Activated naive CD8-positive, alpha-beta T cell treated with anti-CD3 and anti-CD28 coated beads, Interleukin-2, amount 50 U/mL, for 24 hours (primary cell): ENCODE measurements around the gene MBP.

Experiments
- ATAC-seq: fragments of 150-1000 bp; cut with Tn5 transposase; one replicate; pipeline ENCODE4 v1.10.0; 2021
- DNase-seq: peaks from one replicate; pipeline ENCODE4 v3.0.0; 2021
- H3K27ac Mint-ChIP-seq: one replicate; pipeline ENCODE4 v1.8.0; 2021; ENCODE audit warnings: mild to moderate bottlenecking, mixed read lengths
- H3K27me3 Mint-ChIP-seq: one replicate; pipeline ENCODE4 v1.8.0; 2021; ENCODE audit warnings: mixed read lengths
- H3K36me3 Mint-ChIP-seq: one replicate; pipeline ENCODE4 v1.8.0; 2021; ENCODE audit warnings: low read depth, mixed read lengths
- H3K4me1 Mint-ChIP-seq: one replicate; pipeline ENCODE4 v1.8.0; 2021; ENCODE audit warnings: mixed read lengths
- H3K4me3 Mint-ChIP-seq: one replicate; pipeline ENCODE4 v1.8.0; 2021; ENCODE audit warnings: mild to moderate bottlenecking, moderate library complexity, mixed read lengths
- H3K9me3 Mint-ChIP-seq: one replicate; pipeline ENCODE4 v1.8.0; 2021; ENCODE audit warnings: mixed read lengths

MBP gene

DNA sequence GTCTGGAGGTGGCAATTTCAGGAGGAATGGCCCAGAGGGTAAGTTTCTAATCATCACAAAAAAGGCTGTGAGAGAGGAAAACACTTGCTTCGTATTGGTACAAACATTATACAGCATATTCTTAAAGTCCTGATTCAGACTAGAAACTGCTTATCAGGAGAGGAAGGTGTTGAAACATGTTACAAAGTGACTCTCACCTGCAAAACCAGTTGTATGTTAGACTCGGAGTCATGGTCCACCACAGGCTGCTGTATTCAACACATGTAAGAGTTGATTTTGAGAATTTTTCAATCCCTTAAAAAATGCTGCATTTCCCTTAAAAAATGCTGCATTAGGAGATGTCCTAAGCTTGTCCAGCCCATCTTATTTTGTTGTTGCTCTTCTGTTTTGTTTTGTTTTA lies 61.5 kb downstream of the MBP start:
- Mint-ChIP-seq H3K4me3 (no peak overlapping the region), H3K27ac (peak overlapping the region; percentile 33), H3K27me3 (no peaks in the 10 kb centered on the region), H3K36me3 (peaks cover 13% of the 10 kb centered on the region), H3K9me3 (no peaks in the 10 kb centered on the region), H3K4me1 (peaks cover 85% of the 10 kb centered on the region)
- DNase-seq (no peak), ATAC-seq (no peak)

GRCh38 chr18:77070627-77071026 lies 62.0 kb downstream of the MBP start:
- Mint-ChIP-seq H3K27me3 (no peaks in the 10 kb centered on the region), H3K4me1 (peaks cover 89% of the 10 kb centered on the region), H3K9me3 (no peaks in the 10 kb centered on the region), H3K36me3 (peaks cover 17% of the 10 kb centered on the region), H3K4me3 (no peak overlapping the region), H3K27ac (peak overlapping the region; percentile 93)
- no peak for DNase-seq
- no peak for ATAC-seq

DNA sequence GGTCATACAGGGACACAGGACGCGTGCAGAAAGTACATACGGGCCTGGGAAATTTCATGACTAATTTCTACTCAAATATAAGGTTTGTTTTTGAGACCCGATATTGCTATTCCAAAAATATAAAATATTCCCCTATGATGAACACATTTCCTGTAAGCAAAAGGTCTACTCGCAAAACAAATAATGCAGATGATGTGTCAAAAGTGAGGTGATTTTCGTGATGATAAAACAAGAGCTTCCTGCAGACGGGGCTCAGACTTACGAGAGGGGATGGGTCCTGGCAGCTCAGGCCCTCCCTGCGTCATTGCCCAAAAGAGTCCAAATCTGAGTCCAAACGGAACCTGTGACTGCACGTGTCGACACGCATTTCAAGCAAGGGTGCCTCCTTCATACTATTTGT lies 62.7 kb downstream of the MBP start:
- H3K36me3 Mint-ChIP-seq: peaks cover 23% of the 10 kb centered on the region
- H3K4me3 Mint-ChIP-seq: no peak overlapping the region
- no peaks in the 10 kb centered on the region for H3K27me3 Mint-ChIP-seq
- peak overlapping the region; percentile 93 for H3K27ac Mint-ChIP-seq
- ATAC-seq (no peak), DNase-seq (no peak)
- H3K9me3 Mint-ChIP-seq: no peaks in the 10 kb centered on the region
- H3K4me1 Mint-ChIP-seq: peaks cover 96% of the 10 kb centered on the region

DNA sequence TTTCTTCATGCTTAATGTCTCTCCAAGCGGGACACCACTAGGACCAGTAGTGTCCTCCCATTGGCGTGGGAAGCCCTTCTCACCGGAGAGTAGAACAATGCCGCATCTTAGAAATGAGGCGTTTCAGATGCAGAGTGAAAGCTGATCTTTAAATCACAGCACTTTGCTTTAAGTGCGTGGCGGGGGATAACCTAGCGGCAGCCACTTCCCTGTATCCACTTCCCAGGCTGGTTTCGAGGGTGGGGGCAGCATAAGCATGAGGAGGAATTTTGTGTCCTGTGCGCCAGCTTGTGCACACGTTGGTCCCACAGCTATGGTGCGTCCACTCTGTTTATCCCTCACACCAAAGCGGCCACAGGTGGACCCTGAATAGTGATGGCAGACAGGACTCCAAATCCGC lies 63.1 kb downstream of the MBP start:
- ATAC-seq (no peak), DNase-seq (no peak)
- Mint-ChIP-seq H3K27me3 (no peaks in the 10 kb centered on the region), H3K27ac (peak overlapping the region; percentile 93), H3K4me3 (no peak overlapping the region), H3K4me1 (peaks cover 99% of the 10 kb centered on the region), H3K9me3 (no peaks in the 10 kb centered on the region), H3K36me3 (peaks cover 27% of the 10 kb centered on the region)

DNA sequence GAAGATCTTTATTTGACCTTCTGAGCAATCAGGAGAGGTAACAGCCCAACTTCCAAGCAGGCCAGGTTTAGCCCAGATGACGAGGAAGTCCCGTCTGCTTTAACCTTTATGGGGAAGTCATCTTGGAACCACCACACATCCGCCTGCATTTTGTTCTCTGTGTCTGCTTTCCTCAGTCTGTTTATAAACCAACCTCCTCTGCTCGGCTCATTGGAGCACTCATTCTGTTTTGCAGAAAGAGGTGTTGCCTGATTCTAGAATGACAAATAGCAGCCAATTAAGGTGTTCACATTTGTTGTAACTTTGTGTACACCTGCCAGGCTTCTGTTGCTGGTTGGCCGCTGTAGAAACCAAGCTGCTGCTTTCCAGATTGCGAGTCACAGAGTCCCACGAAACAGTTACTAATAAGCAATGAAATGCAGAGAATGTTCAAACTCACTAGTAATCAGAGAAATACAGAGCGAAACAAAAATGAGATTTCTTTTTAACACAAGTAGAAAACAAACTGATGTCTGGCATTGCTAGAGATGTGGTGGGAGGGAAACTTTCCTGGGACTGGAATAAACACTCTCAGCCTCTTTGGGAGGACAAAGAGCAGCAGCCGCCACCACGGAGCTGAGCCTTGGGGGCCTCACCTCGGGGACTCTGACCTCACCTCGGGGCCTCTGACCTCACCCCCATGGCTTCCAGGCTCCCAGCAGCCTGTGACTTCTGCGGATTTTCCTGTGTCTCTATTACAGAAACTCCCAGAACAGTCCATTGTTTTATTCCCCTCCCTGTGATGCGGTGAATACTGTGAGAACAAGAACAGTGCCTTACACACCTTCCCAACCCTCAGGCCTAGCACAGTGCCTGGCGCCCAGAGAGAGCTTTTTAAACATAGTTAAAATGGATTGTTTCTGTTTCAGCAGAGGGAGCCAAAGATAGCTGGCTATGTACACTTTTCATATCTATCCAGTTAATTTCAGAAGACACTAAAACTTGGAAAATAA lies 64.0 kb downstream of the MBP start:
- Mint-ChIP-seq H3K4me1 (peaks cover 99% of the 10 kb centered on the region), H3K36me3 (peaks cover 36% of the 10 kb centered on the region), H3K27me3 (no peaks in the 10 kb centered on the region), H3K4me3 (peak overlapping the region; percentile 49), H3K27ac (peak overlapping the region; percentile 93), H3K9me3 (no peaks in the 10 kb centered on the region)
- DNase-seq (no peak), ATAC-seq (peak; percentile 21)

DNA sequence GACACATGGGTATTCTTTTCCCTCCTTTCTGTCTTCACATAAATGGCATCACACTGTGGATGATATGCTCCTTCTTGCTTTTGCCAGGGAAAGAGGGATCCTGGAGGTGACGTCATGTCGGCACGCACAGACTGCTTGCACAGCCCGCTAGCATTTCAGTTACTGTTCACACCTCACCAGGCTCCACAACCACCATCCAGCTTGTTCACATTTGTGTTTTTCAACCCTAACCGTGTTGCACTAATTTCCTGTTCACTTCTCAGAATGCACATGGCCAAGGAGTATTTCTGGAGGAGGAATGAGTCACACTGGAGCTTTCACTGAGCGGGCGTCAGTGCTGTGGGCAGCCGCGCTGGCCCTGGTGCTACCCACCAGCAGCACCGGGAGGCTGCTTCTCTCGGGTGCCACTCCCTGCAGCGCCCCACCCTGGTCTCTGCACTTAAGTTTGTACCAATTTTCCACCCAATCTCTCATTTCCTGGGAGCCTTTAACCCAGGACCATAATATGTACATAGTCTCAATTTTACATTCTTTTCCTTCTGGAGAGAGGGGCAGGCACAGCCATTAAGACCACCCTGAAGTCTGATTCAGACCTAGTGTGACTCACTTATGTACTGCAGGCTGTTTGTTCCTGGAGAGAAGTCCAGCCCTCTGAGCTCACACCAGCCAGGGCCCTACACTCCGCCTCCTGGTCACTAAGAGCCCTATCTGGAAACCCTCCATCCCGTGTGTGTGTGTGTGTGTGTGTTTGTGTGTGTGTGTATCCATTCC lies 65.1 kb downstream of the MBP start:
- Mint-ChIP-seq H3K4me3 (peak overlapping the region; percentile 49), H3K27me3 (no peaks in the 10 kb centered on the region), H3K9me3 (peaks cover 4% of the 10 kb centered on the region), H3K27ac (peak overlapping the region; percentile 93), H3K36me3 (peaks cover 47% of the 10 kb centered on the region), H3K4me1 (peaks cover 100% of the 10 kb centered on the region)
- peak; percentile 75 for DNase-seq
- peak; percentile 67 for ATAC-seq

- H3K4me1 Mint-ChIP-seq: peaks cover 100% of the 10 kb centered on the region
- no peaks in the 10 kb centered on the region for H3K27me3 Mint-ChIP-seq
- DNase-seq: no peak
- H3K9me3 Mint-ChIP-seq: peaks cover 4% of the 10 kb centered on the region
- peak overlapping the region; percentile 49 for H3K4me3 Mint-ChIP-seq
- peaks cover 53% of the 10 kb centered on the region for H3K36me3 Mint-ChIP-seq
- ATAC-seq: no peak
- H3K27ac Mint-ChIP-seq: peak overlapping the region; percentile 93
These were observed 65.9 kb downstream of the MBP start for GRCh38 chr18:77066689-77067088.

GRCh38 chr18:77066101-77066500 lies 66.5 kb downstream of the MBP start:
- peak overlapping the region; percentile 93 for H3K27ac Mint-ChIP-seq
- H3K4me1 Mint-ChIP-seq: peaks cover 100% of the 10 kb centered on the region
- H3K4me3 Mint-ChIP-seq: peak overlapping the region; percentile 48
- DNase-seq (no peak), ATAC-seq (no peak)
- peaks cover 58% of the 10 kb centered on the region for H3K36me3 Mint-ChIP-seq
- peaks cover 4% of the 10 kb centered on the region for H3K9me3 Mint-ChIP-seq
- no peaks in the 10 kb centered on the region for H3K27me3 Mint-ChIP-seq

GRCh38 chr18:77065221-77065981 lies 67.2 kb downstream of the MBP start:
- H3K4me3 Mint-ChIP-seq: peak overlapping the region; percentile 48
- H3K4me1 Mint-ChIP-seq: peaks cover 100% of the 10 kb centered on the region
- H3K27me3 Mint-ChIP-seq: no peaks in the 10 kb centered on the region
- H3K9me3 Mint-ChIP-seq: peaks cover 4% of the 10 kb centered on the region
- peak; percentile 27 for ATAC-seq
- peaks cover 56% of the 10 kb centered on the region for H3K36me3 Mint-ChIP-seq
- peak overlapping the region; percentile 93 for H3K27ac Mint-ChIP-seq
- DNase-seq: peak; percentile 63

GRCh38 chr18:77063260-77063659 lies 69.3 kb downstream of the MBP start:
- Mint-ChIP-seq H3K4me1 (peaks cover 93% of the 10 kb centered on the region), H3K4me3 (peak overlapping the region; percentile 29), H3K9me3 (peaks cover 4% of the 10 kb centered on the region), H3K27me3 (no peaks in the 10 kb centered on the region), H3K36me3 (peaks cover 59% of the 10 kb centered on the region), H3K27ac (peak overlapping the region; percentile 93)
- ATAC-seq (peak; percentile 51), DNase-seq (peak; percentile 81)

DNA sequence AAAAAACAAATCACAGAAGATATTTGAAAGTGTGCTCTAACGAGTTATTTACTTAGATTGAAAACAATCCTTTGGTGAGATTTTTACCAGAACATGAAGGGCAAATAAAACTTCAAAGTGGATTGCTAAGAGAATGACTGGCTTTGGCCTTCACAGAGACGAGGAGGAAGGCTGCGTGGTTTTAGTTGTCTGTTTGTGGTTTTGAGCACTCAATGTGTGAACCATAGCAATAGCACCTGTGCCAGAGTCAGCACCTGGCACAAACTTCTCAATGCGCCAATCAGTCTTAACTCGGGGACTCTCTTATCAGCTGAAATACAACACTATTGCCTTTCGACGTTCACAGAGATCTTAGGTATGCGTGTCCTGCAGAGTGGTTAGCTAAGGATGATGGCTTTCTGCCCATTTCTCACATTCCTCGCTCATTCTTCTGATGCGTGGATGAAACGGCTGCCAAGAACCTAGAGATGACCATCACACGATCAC lies 70.0 kb downstream of the MBP start:
- Mint-ChIP-seq H3K9me3 (peaks cover 4% of the 10 kb centered on the region), H3K36me3 (peaks cover 59% of the 10 kb centered on the region), H3K27me3 (no peaks in the 10 kb centered on the region), H3K27ac (peak overlapping the region; percentile 93), H3K4me3 (peak overlapping the region; percentile 29), H3K4me1 (peaks cover 86% of the 10 kb centered on the region)
- ATAC-seq: peak; percentile 58
- DNase-seq: peak; percentile 48

GRCh38 chr18:77061946-77062517 lies 70.6 kb downstream of the MBP start:
- ATAC-seq (peak; percentile 0), DNase-seq (no peak)
- Mint-ChIP-seq H3K4me1 (peaks cover 86% of the 10 kb centered on the region), H3K9me3 (peaks cover 4% of the 10 kb centered on the region), H3K27me3 (no peaks in the 10 kb centered on the region), H3K27ac (peak overlapping the region; percentile 93), H3K36me3 (peaks cover 59% of the 10 kb centered on the region), H3K4me3 (peak overlapping the region; percentile 29)

DNA sequence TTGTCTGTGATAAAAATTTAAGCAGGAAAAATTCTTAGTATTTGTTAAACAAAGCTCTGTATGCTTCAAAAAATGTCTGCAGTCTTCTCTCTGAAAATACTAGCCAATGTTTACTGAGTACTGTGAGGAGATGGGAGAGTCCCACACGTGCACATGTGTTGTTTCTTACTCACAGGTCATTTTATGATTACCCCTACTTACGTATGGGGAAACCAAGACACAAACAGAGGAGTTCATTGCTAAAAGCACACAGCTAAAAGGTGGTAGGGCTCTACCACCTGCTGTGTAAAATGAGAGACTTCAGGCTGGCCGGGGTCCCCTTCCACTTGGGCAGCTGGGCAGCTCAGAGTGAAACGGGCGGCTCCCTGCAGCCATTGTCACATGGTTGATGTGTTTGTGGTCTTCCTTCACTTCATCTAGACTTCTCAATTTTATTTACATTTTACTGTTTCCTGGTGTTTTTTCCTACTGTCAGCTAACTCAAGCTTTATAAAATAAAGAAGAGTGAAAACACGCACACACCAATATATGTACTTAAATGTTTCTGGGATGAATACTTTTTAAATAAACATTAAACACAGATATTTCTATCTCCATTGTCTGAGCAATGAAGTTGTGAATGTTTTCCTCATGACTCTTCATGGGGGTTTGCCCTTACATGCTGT lies 71.2 kb downstream of the MBP start:
- H3K27ac Mint-ChIP-seq: peak overlapping the region; percentile 93
- H3K4me1 Mint-ChIP-seq: peaks cover 86% of the 10 kb centered on the region
- peaks cover 59% of the 10 kb centered on the region for H3K36me3 Mint-ChIP-seq
- DNase-seq (no peak), ATAC-seq (no peak)
- peaks cover 4% of the 10 kb centered on the region for H3K9me3 Mint-ChIP-seq
- H3K4me3 Mint-ChIP-seq: peak overlapping the region; percentile 29
- no peaks in the 10 kb centered on the region for H3K27me3 Mint-ChIP-seq
